ENCODE data around the gene S1PR5. TPM values are rescaled to one million over a fixed set of nuclear protein-coding genes. Genes with fewer than 3 reads are reported as not detected.

The S1PR5 gene
- total RNA-seq, 1 experiment from 2014 or later: 4.4 TPM

DNA sequence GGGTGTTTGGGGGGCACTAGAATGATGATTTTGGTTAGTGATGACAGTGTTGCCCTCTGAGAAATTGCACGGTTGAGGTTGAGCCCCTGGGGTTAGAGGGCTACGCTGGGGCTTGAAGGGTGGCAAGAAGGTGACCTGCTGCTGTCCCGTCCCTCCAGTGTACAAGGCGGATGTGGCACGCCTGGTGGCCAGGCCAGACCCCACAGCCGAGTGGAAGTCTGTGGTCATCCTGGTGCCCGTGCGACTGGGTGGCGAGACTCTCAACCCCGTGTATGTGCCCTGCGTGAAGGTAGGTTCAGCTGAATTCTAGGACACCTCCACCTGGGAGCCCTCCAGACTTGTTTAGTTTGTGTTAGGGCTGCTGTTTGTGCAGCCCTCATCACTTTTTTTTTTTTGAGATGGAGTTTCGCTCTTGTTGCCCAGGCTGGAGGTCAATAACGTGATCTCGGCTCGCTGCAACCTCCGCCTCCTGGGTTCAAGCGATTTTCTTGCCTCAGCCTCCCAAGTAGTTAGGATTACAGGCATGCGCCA is 31.6 kb upstream of the S1PR5 start:
- H3K4me3 ChIP-seq (replicated peaks in 1 of 2; ENCODE audit: low read depth in 1 of 2, low read length in 2 of 2): no peak overlapping the region
- H3K4me2 ChIP-seq (ENCODE audit: low read length): no peak overlapping the region
- H3K36me3 ChIP-seq (ENCODE audit: control insufficient read depth in 1 of 2, insufficient read depth in 2 of 2, low read length in 2 of 2): peaks cover 12 to 26% of the 10 kb centered on the region in 2 experiments; a peak in 3 of 4 replicates
- ChIA-PET POLR2A (no interaction called here), CTCF (no interaction called here), RAD21 (ENCODE audit: low non-redundant PET in 1 of 2, low total read pairs in 2 of 2, uncharacterized antibody in 2 of 2, unreplicated experiment in 2 of 2) (no interaction called here)
- no peak overlapping the region for H3K9ac ChIP-seq (ENCODE audit: low read length)
- DNase-seq (ENCODE audit: low read depth, low spot score) (no peak), ATAC-seq (no peak)
- no peak overlapping the region for H2AFZ ChIP-seq (ENCODE audit: low read depth, low read length, poor library complexity, severe bottlenecking)
- peaks cover 4 to 9% of the 10 kb centered on the region in 2 experiments; a peak in 3 of 4 replicates for H3K4me1 ChIP-seq (ENCODE audit: control insufficient read depth in 1 of 2, insufficient read depth in 2 of 2, low read length in 2 of 2)
- H3K9me2 ChIP-seq (ENCODE audit: insufficient read depth): no peaks in the 10 kb centered on the region
- peaks cover 24% of the 10 kb centered on the region for H3K79me2 ChIP-seq (ENCODE audit: insufficient read depth, low read length)
- no peaks in the 10 kb centered on the region for H3K27me3 ChIP-seq (ENCODE audit: insufficient read depth, low read length)
- TF ChIP-seq, protein P1, sequence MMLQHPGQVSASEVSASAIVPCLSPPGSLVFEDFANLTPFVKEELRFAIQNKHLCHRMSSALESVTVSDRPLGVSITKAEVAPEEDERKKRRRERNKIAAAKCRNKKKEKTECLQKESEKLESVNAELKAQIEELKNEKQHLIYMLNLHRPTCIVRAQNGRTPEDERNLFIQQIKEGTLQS (IDR thresholded peaks at IDR 0.05): no peak
- TF ChIP-seq EZH2 (IDR thresholded peaks at IDR 0.05) (no peak), CBX3 (IDR thresholded peaks at IDR 0.05; ENCODE audit: low read depth) (no peak), ZNF274 (IDR thresholded peaks at IDR 0.05; ENCODE audit: low read depth, low read length) (no peak), ELF1 (IDR thresholded peaks at IDR 0.05; ENCODE audit: borderline replicate concordance, low read depth) (no peak), CEBPB (IDR thresholded peaks at IDR 0.05; ENCODE audit: low read depth) (no peak), EGR1 (IDR thresholded peaks at IDR 0.05; ENCODE audit: low read depth) (no peak), POLR2A (IDR thresholded peaks at IDR 0.05; ENCODE audit: borderline replicate concordance, extremely low read depth, insufficient read depth, insufficient read length) (no peak), RAD21 (IDR thresholded peaks at IDR 0.05; ENCODE audit: low read depth) (no peak), SRF (IDR thresholded peaks at IDR 0.05; ENCODE audit: low read depth) (no peak), SIN3A (IDR thresholded peaks at IDR 0.05; ENCODE audit: low read depth) (no peak), EZH2phosphoT487 (IDR thresholded peaks at IDR 0.05; ENCODE audit: borderline replicate concordance) (no peak), YY1 (IDR thresholded peaks at IDR 0.05; ENCODE audit: extremely low read depth, insufficient replicate concordance, low read depth, low read length) (no peak)
- TF ChIP-seq, protein P2, sequence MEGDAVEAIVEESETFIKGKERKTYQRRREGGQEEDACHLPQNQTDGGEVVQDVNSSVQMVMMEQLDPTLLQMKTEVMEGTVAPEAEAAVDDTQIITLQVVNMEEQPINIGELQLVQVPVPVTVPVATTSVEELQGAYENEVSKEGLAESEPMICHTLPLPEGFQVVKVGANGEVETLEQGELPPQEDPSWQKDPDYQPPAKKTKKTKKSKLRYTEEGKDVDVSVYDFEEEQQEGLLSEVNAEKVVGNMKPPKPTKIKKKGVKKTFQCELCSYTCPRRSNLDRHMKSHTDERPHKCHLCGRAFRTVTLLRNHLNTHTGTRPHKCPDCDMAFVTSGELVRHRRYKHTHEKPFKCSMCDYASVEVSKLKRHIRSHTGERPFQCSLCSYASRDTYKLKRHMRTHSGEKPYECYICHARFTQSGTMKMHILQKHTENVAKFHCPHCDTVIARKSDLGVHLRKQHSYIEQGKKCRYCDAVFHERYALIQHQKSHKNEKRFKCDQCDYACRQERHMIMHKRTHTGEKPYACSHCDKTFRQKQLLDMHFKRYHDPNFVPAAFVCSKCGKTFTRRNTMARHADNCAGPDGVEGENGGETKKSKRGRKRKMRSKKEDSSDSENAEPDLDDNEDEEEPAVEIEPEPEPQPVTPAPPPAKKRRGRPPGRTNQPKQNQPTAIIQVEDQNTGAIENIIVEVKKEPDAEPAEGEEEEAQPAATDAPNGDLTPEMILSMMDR (IDR thresholded peaks at IDR 0.05 in 2 of 3, conservative IDR thresholded peaks at IDR 0.05 in 1 of 3; ENCODE audit: borderline replicate concordance in 1 of 3, insufficient read depth in 1 of 3, low read depth in 2 of 3, low read length in 2 of 3): no peak
- intact Hi-C loops (cut with micrococcal nuclease): no loop called here
- no peaks in the 10 kb centered on the region for H4K20me1 ChIP-seq (ENCODE audit: insufficient read depth)
- H3K27ac ChIP-seq (ENCODE audit: low read depth, low read length): no peak overlapping the region
- BruUV-seq (replicated peaks): no TSS peak
- no peaks in the 10 kb centered on the region for H3K9me3 ChIP-seq (ENCODE audit: control insufficient read depth in 1 of 2, insufficient read depth in 1 of 2, low read depth in 1 of 2, low read length in 2 of 2)

All from HCT116 (cell line).